Muscle of arm (tissue), 12 donors: ENCODE results near the gene KCNG2. TPM values are rescaled to one million over a fixed set of nuclear protein-coding genes. Genes with fewer than 3 reads are reported as not detected.
"Not testable (repeated sequence)": the region's sequence is repeated elsewhere in the genome, so short reads cannot be mapped to it uniquely, and the experiment has no call there.

Source experiments
- DNase-seq: peaks from one replicate; pipeline ENCODE4 v3.0.0-alpha.2; 2013
- polyA plus RNA-seq, 12 donors: library from polyadenylated mRNA; unstranded; fragments of 120-200 nt; gene quantifications; one replicate each; pipeline ENCODE4 v1.2.1, GENCODE V29; 2013; ENCODE audit not compliant: insufficient read length in 12 of 12

Gene KCNG2
- polyA plus RNA-seq, 12 donors = 0.18 to 0.93 (median 0.35) TPM; not detected in 2

DNA sequence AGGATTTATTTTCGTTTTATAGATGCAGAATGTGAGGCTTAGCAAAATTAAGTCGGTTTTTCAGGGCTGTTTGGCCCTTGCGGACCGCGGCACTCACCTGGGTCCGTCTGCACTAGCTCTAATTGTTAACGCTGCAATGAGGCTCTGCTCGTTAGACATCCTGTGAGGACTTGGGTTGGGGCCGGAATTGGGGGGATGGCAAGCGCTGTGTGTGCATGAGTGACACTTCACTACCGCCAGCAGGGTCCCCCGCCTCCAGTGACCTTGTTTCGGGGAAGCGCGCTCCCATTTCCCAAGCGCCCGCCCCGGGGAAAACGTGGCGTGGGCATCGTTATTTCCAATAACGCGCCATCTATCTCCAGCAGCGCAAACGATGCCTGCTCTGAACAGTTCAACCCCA, 54.2 kb downstream of the KCNG2 start:
- no peak for DNase-seq

DNA sequence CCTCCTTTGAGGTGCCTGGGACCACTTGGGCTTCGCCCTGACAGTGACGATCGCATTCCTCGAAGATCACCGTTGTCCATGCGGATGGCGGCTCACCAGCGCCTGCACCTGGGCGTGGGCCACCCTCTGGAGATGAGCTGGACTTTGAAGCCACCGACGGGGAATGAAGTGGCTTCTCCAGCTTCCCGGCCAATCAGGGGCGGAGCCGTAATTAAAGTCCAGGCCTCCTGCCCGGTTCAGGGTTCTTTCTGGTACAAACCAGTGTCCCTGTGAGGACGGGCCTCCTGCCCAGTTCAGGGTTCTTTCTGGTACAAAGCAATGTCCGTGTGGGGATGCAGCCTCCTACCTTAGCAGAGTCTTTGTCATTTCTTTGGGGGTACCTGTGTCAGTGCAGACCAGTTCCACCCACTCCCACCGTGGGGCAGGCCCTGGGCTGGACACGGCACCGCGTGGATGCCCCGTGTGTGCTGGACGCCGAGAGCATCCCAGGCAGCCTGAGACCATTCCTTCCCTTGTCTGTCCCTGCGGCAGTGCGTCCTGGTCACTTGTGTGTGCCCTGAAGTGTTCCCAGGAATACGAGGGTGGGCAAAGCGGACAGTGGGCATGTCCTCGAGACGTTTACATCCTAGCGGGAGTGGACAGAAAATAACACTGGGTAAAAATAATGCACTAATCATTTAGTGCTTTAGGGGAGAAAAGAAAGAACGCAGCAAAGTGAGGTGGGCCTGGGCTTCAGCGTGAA, 55.0 kb downstream of the KCNG2 start:
- no peak for DNase-seq

DNA sequence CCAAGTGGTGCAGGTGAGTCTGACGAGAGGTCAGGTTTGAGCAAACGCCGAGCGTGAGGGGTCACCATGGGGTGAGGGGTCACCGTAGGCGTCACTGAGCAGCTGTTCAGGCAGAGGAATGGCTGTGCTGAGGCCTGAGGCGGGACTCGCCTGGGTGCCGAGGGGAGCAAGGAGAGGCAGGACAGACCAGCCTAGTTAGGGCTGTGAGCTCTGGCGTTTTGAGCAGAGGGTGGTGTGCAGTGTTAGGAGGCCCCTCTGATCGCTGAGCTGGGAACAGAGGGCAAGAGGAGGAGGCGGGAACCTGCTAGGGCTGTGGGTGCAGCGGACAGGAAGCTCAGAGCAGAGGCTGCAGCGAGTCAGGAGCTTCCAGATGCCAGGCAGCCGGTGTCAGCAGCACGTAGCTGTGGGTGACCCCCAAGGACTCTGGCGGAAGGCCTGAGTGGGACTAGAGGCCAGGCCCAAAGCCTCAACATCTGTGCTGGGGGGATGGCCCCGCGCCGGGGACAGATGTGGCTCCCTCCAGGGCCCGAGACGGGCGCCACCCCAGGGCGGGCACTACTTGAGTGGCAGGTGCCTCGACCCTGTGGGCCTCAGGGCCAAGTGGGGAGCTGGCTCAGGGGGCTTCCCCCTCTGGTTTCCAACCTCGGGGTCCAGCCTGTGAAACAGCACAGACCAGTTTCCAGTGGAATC, 55.7 kb downstream of the KCNG2 start:
- no peak for DNase-seq

DNA sequence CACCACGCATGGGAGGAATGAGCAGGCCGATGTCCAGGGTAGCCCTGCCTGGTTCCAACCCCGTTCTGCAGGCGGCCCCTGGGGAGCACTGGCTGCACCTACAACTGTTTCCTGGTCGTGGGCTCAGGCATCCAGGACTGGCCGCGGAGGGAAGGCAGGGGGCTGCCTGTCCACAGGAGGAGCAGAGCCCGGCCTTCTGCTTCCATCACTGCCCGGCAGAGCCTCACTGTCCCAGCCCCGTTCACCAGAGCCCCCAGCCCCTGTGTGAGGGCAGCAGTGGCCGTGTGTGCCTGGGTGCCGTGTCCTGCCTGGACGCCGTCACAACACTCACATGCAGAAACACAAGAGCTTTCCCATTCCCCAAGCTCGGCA, 56.2 kb downstream of the KCNG2 start:
- DNase-seq = no peak

DNA sequence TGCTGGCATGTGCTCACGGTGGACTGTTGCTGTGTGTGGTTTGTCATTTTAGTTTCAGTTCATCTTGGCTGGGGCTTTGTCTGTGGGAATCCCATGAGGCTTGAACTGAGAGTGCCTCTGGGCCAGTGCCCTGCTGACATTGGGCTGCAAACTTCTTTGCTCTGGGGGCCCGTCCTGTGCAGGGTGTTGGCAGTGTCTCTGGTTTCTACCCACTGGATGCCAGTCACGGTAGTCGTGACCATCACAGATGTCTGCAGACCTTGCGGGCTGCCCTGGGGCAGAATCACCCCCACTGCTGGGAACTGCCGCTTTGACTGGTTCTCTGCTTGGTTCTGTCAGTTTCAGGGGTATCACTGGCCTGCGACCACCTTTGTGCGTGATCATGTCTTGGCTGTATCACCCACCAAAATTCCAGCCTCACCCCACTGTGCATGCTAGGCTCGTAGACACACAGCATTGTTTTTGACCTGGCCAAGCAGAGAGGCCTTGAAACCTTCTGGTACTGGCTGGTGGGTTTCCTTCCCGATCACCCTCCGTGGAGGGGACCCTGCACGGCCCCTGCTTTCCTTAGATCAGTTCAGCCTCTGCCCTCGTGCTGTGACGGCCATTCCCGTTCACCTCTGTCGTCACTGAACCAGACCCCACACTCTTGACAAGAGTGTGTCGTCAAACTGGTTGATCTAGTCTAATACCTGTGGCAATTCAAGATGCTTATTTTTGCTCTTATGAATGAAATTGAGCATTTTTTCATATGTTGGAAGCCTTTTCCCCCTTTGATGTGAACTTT, 57.6 kb downstream of the KCNG2 start:
- DNase-seq = no peak

DNA sequence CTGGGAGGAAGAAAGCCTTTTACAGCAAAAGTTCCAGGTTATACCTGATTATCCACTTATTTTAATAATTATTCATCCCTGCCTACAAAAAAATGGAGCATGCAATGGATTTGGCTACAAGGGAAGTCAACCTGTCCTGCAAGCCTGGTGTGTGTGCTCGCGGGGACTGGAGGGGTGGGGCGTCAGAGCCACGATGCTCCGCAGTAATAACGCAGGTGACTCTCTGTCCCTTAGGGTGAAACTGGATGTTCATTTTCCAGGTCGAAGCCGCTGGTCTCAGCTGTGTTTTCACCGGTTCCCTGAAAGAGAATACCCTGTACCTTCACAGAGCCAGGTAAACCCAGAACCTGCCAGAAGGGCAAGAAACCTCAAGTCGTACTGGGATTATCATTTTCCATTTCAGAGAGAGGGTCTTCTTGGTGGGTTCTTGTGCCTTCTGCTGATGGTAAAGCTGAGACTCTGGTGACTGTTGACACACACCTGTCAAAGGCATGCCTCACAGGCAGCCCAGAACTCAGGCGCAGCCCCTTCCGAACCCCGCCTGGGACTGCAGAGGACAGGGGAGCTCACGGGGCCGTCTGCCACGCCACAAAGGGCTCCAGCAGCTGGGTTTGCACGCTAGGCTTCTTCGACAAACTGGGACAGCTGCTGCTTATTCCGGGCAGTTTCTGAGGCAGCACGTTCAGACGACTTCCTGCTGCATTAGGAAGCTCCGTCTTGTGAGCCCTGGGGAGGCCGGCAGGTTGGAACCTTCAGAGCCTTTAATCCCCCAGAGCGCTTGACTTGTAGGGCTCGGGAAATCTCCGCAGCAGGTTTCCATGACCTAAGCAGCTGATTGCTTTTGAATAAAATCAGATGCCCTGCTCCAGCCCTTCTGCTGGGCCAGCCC, 58.6 kb downstream of the KCNG2 start:
- peak; percentile 53 for DNase-seq

DNA sequence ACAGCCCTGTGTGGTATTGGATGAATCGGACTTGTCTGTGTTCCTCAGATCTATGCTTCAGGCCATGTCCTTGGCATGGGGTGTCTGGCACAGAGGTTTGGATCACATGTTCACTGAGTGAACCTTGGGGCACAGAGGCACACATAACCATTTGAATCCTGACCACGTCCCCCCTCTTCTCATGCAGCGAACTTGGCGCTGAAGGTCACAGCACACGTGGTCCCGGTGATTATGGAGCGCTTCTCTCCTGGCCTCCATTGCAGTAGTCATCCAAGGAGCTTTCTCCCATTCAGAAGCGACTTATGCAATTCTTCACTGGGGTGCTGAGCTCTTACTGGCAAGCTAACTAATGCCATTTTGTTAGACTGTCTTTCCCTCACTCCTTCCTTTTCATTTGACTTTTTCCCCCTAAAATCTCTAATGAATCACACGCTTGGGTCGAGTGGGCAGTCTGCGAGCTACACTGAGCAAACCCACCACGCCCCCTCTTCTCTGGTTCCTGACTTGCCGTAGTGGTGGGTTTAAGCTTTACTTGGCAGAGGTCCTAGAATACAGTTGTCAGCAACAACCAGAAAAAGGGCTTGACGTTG, 59.4 kb downstream of the KCNG2 start:
- peak; percentile 33 for DNase-seq

DNA sequence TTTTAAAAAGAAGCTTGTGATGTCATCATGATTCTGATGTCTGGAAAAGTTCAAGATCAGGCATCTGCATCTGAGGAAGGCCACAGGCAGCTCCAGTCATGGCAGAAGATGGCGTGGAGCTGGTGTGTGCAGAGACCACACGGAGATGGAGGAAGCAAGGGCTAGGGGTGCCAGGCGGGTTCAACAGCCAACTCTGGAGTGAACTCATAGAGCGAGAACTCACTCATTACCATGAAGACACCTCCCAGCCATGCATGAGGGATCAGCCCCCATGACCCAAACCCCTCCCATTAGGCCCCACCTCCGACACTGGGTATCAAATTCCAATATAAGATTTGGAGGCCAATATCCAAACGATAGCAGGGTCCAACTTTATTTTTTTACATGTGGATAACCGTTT, 61.6 kb downstream of the KCNG2 start:
- DNase-seq = no peak

DNA sequence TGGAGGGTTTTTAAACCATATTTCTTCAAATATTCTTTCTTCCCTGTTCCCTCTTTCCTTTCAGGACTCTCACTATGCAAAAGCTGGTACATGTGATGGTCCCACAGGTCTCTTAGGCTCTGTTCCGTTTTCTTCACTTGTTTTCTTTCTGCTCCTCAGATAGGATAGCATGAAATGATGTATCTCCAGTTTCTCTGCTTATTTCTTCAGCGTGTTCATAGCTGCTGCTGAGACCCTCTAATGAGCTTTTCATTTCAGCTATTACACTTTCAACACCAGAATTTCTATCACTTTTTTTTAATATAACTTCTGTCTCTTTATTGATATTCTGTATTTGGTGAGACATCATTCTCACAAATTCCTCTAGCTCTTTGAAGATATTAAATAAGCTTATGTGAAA, 63.9 kb downstream of the KCNG2 start:
- DNase-seq = no peak

DNA sequence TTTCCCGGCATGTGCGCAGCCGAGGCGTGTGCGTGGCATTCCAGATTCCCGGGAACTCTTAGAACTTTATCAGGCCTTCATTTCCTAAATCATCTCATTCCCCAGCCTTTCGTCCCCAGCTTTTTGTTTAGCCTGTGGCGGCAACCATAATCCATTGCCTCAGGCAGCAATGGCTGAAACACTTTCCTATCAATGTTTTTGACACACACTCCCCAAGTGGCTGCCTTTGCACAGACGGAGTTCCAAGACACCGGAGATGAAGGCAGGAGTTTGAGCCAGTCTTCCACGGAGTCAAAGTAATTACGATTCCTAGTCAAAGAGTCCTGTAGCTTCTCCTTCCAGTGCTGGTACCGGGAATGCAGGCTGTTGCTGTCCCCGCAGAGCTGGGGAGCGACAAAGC, 64.8 kb downstream of the KCNG2 start:
- DNase-seq = no peak

DNA sequence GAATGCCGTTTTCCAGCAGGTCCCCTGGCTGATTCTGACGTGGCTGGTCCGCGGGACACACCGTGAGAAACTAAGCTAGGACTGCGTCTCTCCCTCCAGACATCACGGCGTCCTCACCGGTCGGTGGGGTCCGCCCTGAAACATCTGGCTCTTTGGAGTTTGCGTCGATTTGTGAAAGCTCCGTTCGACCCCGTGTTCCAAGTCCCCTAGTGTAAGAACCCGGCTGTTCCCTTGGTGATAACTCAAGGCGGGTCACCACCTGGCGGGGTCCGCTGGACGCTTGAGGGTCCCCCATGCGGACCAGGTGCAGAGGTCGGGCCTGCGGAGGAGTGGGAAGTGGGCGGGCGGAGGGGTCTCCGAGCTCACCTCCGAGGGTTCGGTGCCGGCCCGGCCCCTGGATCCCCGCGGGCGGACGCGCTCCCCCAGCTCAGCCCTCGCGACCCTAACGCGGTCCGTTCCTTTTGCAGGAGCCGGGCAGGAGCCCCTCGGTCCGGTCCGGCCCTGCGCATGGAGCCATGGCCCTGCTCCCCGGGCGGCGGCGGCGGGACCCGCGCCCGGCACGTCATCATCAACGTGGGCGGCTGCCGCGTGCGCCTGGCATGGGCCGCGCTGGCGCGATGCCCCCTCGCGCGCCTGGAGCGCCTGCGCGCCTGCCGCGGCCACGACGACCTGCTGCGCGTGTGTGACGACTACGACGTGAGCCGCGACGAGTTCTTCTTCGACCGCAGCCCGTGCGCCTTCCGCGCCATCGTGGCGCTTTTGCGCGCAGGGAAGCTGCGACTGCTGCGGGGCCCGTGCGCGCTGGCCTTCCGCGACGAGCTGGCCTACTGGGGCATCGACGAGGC, 65.6 kb downstream of the KCNG2 start:
- no peak for DNase-seq

DNA sequence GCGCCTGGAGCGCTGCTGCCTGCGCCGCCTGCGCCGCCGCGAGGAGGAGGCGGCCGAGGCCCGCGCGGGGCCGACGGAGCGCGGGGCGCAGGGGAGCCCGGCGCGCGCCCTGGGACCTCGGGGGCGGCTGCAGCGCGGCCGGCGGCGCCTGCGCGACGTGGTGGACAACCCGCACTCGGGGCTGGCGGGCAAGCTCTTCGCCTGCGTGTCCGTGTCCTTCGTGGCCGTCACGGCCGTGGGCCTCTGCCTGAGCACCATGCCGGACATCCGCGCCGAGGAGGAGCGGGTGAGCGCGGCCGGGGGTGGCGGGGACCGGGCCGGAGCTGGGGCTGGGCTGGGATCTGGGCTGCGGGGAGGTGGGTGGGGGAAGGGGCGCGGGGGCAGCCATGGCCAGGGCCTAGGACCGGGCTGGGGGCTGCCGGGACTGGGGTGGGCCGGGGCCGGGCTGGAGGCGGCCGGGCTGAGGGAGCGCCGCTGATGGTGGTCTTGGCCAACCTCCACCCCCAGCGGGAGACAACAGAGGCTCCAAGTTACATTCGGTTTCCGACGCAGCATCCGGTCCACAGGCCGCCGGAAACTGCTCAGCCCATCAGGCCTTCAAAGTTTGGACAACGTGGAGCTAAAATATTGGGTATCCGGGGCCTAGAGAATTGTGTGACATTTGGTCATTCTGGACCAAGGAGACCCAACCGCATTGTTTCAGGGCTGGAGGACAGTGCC, 66.4 kb downstream of the KCNG2 start:
- DNase-seq = no peak

DNA sequence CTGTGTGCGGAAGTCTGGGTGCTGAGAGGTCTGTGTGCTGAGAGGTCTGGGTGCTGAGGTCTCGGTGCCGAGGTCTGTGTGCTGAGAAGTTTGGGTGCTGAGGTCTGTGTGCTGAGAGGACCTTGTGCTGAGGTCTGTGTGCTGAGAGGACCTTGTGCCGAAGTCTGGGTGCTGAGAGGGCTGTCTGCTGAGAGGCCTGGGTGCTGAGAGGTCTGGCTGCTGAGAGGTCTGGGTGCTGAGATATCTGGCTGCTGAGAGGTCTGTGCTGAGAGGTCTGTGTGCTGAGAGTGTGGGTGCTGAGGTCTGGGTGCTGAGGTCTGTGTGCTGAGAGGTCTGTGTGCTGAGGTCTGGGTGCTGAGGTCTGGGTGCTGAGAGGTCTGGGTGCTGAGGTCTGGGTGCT, 67.2 kb downstream of the KCNG2 start:
- DNase-seq = not testable (repeated sequence)

DNA sequence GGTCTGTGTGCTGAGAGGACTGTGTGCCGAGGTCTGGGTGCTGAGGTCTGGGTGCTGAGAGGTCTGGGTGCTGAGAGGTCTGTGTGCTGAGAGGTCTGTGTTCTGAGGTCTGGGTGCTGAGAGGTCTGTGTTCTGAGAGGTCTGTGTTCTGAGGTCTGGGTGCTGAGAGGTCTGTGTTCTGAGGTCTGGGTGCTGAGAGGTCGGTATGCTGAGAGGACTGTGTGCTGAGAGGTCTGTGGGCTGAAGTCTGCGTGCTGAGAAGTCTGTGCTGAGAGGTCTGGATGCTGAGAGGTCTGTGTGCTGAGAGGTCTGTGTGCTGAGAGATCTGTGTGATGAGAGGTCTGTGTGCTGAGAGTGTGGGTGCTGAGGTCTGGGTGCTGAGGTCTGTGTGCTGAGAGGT, 68.2 kb downstream of the KCNG2 start:
- DNase-seq = not testable (repeated sequence)

DNA sequence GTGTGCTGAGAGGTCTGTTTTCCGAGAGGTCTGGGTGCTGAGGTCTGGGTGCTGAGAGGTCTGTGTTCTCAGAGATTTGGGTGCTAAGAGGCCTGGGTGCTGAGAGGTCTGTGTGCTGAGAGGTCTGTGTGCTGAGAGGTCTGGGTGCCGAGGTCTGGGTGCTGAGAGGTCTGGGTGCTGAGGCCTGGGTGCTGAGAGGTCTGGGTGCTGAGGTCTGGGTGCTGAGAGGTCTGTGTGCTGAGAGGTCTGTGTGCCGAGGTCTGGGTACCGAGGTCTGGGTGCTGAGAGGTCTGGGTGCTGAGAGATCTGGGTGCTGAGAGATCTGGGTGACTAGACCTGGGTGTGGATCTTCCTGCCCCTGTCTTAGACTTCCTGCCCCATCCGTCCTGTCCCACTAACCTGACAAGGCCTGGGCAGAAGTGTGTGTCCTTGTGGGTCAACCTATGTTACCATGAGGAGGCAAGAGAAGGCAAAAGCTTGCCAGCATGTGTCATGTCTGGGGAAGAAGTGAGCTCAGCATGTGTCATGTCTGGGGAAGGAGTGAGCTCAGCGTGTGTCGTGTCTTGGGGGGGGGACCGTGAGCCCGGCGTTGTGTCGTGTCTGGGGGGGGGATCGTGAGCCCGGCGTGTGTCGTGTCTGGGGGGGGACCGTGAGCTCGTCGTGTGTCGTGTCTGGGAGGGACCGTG, 69.3 kb downstream of the KCNG2 start:
- DNase-seq = no peak

DNA sequence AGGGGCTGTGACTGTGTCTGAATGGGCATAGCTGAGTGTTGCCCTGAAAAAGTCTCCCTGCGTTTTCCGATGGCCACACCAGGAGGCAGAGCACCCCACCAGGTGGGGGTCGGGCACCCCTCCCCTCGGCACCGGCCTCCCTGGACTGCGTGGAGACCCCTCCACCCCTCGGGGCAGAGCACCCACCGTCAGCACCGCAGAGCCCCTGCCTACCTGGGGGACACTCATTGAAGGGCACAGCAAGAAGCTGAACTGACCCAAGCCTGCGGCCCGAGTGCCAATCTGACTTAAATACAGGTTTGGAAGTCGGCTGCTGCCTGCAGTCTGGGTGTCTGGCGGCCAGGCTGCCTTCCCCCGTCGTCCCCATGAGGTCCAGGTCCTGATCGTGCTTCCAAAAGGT, 69.9 kb downstream of the KCNG2 start:
- no peak for DNase-seq

DNA sequence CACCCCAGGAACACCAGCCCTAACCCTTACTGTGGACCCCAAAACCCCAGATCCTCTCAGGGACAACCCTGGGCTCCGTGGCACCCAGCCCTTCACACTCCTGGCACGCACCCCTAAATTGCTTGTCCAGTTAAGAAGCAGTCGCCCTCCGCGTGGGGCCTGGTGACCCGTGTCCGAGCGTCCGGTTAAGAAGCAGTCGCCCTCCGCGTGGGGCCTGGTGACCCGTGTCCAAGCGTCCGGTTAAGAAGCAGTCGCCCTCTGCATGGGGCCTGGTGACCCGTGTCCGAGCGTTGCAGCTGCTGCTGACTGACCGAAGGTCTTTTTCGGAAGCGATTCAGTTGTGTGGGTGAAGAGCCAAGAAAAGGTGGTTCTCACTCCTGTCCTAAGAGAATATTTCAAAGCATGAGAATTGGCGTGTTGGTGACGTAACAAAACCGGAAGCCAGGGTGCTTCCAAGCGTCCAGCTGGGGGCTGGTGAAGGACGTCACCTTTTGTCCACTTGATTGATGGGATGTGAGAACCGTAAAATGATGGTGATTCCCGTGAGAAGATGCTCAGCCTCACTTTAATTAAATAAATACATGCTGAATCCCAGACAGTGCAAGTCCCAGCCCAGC, 70.5 kb downstream of the KCNG2 start:
- no peak for DNase-seq

DNA sequence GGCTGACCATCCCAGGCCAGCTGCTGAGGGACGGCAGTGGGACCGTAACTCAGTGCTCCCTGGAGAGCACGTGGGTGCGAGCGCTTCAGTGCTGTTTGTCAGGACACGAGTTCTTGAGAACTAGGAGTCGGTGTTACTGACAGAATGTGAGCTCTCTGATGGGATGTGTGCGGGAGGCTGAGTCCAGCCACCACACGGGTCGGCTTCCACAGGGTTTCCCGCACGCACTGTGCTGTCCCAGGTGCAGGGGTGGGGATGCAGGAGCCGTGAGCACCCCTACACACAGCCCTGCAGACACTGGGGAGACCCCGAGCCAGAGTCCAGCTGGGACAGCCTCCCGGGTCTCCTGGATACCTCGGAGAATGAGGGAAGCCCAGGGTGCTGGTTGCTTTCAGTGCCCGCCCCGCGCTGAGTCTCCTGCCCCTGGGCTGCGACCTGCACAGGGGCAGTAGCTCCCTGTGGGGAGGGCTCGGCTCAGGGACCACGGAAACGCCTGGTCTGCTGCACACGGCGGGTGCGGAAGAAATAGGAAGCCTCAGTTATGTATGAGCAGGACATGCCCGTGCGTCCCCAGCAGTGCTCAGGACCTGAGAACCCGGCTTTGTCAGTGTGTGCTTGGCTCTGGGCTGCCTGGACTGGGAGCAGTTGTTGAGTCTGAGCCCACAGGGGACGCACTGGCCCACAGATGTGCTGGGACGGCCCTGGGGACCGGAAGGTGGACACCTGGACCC, 71.2 kb downstream of the KCNG2 start:
- no peak for DNase-seq
